ENCODE data around the gene CASP8.

CASP8 gene

GRCh38 chr2:201249889-201250288 is 10.4 kb upstream of the CASP8 start:
- Histone ChIP-seq H2BK12ac (ENCODE audit: low read length in 2 of 2) (no peak overlapping the region), H3K9me3 (ENCODE audit: control insufficient read depth, low read length) (no peaks in the 10 kb centered on the region), H3K4me3 (ENCODE audit: insufficient read depth in 1 of 2, low read depth in 1 of 2, low read length in 2 of 2) (no peak overlapping the region), H2BK120ac (ENCODE audit: low read depth, low read length) (no peak overlapping the region), H3K4ac (ENCODE audit: low read depth in 1 of 2, low read length in 2 of 2) (no peak overlapping the region), H3K4me1 (ENCODE audit: control insufficient read depth, insufficient read depth, low read depth, low read length) (peaks cover 4% of the 10 kb centered on the region), H3K79me1 (replicated peaks; ENCODE audit: low read length, poor library complexity, severe bottlenecking) (no peaks in the 10 kb centered on the region), H3K23ac (ENCODE audit: low read length in 2 of 2) (no peak overlapping the region), H3K9ac (ENCODE audit: low read length) (no peak overlapping the region), H4K91ac (ENCODE audit: low read length) (no peak overlapping the region), H2AK5ac (ENCODE audit: low read length, severe bottlenecking) (no peak overlapping the region), H3K4me2 (ENCODE audit: low read length, poor library complexity, severe bottlenecking) (no peak overlapping the region), H2BK5ac (ENCODE audit: low read depth, low read length, poor library complexity, severe bottlenecking) (no peak overlapping the region), H2BK15ac (ENCODE audit: low read depth, poor library complexity, severe bottlenecking) (no peak overlapping the region), H3K36me3 (ENCODE audit: control insufficient read depth in 1 of 2, insufficient read depth in 2 of 2, low read depth in 1 of 2, low read length in 2 of 2) (no peaks in the 10 kb centered on the region), H3K27me3 (ENCODE audit: control insufficient read depth in 1 of 2, insufficient read depth in 1 of 2, low read length in 2 of 2) (no peaks in the 10 kb centered on the region), H3K18ac (ENCODE audit: low read depth in 1 of 2, low read length in 2 of 2) (no peak overlapping the region), H4K8ac (ENCODE audit: low read length) (no peak overlapping the region), H2AFZ (ENCODE audit: low read depth, low read length) (no peak overlapping the region), H3K27ac (ENCODE audit: low read length, poor library complexity, severe bottlenecking) (no peak overlapping the region), H3K14ac (ENCODE audit: low read length in 2 of 2) (no peak overlapping the region)
- WGBS, result 100% methylated on average over 2 of the region's 2 CpGs
- DNase-seq, result no peak

GRCh38 chr2:201250741-201251140 is 9.6 kb upstream of the CASP8 start:
- no peak overlapping the region for H3K4ac ChIP-seq (ENCODE audit: low read depth in 1 of 2, low read length in 2 of 2)
- no peak overlapping the region for H4K91ac ChIP-seq (ENCODE audit: low read length)
- H2BK5ac ChIP-seq (ENCODE audit: low read depth, low read length, poor library complexity, severe bottlenecking), result no peak overlapping the region
- no peak overlapping the region for H3K18ac ChIP-seq (ENCODE audit: low read depth in 1 of 2, low read length in 2 of 2)
- H3K14ac ChIP-seq (ENCODE audit: low read length in 2 of 2), result no peak overlapping the region
- H3K9me3 ChIP-seq (ENCODE audit: control insufficient read depth, low read length), result no peaks in the 10 kb centered on the region
- H2BK12ac ChIP-seq (ENCODE audit: low read length in 2 of 2), result no peak overlapping the region
- no peaks in the 10 kb centered on the region for H3K36me3 ChIP-seq (ENCODE audit: control insufficient read depth in 1 of 2, insufficient read depth in 2 of 2, low read depth in 1 of 2, low read length in 2 of 2)
- no peaks in the 10 kb centered on the region for H3K27me3 ChIP-seq (ENCODE audit: control insufficient read depth in 1 of 2, insufficient read depth in 1 of 2, low read length in 2 of 2)
- H4K8ac ChIP-seq (ENCODE audit: low read length), result no peak overlapping the region
- H2BK15ac ChIP-seq (ENCODE audit: low read depth, poor library complexity, severe bottlenecking), result no peak overlapping the region
- no peak overlapping the region for H3K23ac ChIP-seq (ENCODE audit: low read length in 2 of 2)
- no peak overlapping the region for H2BK120ac ChIP-seq (ENCODE audit: low read depth, low read length)
- no peak overlapping the region for H3K9ac ChIP-seq (ENCODE audit: low read length)
- no peaks in the 10 kb centered on the region for H3K79me1 ChIP-seq (replicated peaks; ENCODE audit: low read length, poor library complexity, severe bottlenecking)
- no peak overlapping the region for H3K4me3 ChIP-seq (ENCODE audit: insufficient read depth in 1 of 2, low read depth in 1 of 2, low read length in 2 of 2)
- no peak for DNase-seq
- no peak overlapping the region for H2AFZ ChIP-seq (ENCODE audit: low read depth, low read length)
- H3K4me1 ChIP-seq (ENCODE audit: control insufficient read depth, insufficient read depth, low read depth, low read length), result peaks cover 5% of the 10 kb centered on the region
- H3K27ac ChIP-seq (ENCODE audit: low read length, poor library complexity, severe bottlenecking), result no peak overlapping the region
- WGBS, result 97% methylated on average over 4 of the region's 4 CpGs
- no peak overlapping the region for H2AK5ac ChIP-seq (ENCODE audit: low read length, severe bottlenecking)
- H3K4me2 ChIP-seq (ENCODE audit: low read length, poor library complexity, severe bottlenecking), result no peak overlapping the region

GRCh38 chr2:201254081-201254730 is 6.1 kb upstream of the CASP8 start:
- no peak overlapping the region for H3K4ac ChIP-seq (ENCODE audit: low read depth in 1 of 2, low read length in 2 of 2)
- H3K18ac ChIP-seq (ENCODE audit: low read depth in 1 of 2, low read length in 2 of 2), result peak overlapping the region; percentile 30 to 63
- peak; percentile 63 for DNase-seq
- no peak overlapping the region for H2BK120ac ChIP-seq (ENCODE audit: low read depth, low read length)
- no peak overlapping the region for H3K14ac ChIP-seq (ENCODE audit: low read length in 2 of 2)
- H2BK5ac ChIP-seq (ENCODE audit: low read depth, low read length, poor library complexity, severe bottlenecking), result no peak overlapping the region
- no peak overlapping the region for H3K4me2 ChIP-seq (ENCODE audit: low read length, poor library complexity, severe bottlenecking)
- no peak overlapping the region for H3K4me3 ChIP-seq (ENCODE audit: insufficient read depth in 1 of 2, low read depth in 1 of 2, low read length in 2 of 2)
- H3K36me3 ChIP-seq (ENCODE audit: control insufficient read depth in 1 of 2, insufficient read depth in 2 of 2, low read depth in 1 of 2, low read length in 2 of 2), result no peaks in the 10 kb centered on the region
- WGBS, result no CpG with 5 or more reads among the region's 5 CpGs
- peak overlapping the region; percentile 7 for H2AFZ ChIP-seq (ENCODE audit: low read depth, low read length)
- peak overlapping the region; percentile 70 for H4K8ac ChIP-seq (ENCODE audit: low read length)
- no peak overlapping the region for H2BK12ac ChIP-seq (ENCODE audit: low read length in 2 of 2)
- H3K23ac ChIP-seq (ENCODE audit: low read length in 2 of 2), result no peak overlapping the region
- H3K79me1 ChIP-seq (replicated peaks; ENCODE audit: low read length, poor library complexity, severe bottlenecking), result no peaks in the 10 kb centered on the region
- no peak overlapping the region for H2BK15ac ChIP-seq (ENCODE audit: low read depth, poor library complexity, severe bottlenecking)
- no peak overlapping the region for H3K27ac ChIP-seq (ENCODE audit: low read length, poor library complexity, severe bottlenecking)
- H3K27me3 ChIP-seq (ENCODE audit: control insufficient read depth in 1 of 2, insufficient read depth in 1 of 2, low read length in 2 of 2), result no peaks in the 10 kb centered on the region
- H4K91ac ChIP-seq (ENCODE audit: low read length), result no peak overlapping the region
- peaks cover 9% of the 10 kb centered on the region for H3K4me1 ChIP-seq (ENCODE audit: control insufficient read depth, insufficient read depth, low read depth, low read length)
- H2AK5ac ChIP-seq (ENCODE audit: low read length, severe bottlenecking), result no peak overlapping the region
- H3K9me3 ChIP-seq (ENCODE audit: control insufficient read depth, low read length), result no peaks in the 10 kb centered on the region
- no peak overlapping the region for H3K9ac ChIP-seq (ENCODE audit: low read length)

DNA sequence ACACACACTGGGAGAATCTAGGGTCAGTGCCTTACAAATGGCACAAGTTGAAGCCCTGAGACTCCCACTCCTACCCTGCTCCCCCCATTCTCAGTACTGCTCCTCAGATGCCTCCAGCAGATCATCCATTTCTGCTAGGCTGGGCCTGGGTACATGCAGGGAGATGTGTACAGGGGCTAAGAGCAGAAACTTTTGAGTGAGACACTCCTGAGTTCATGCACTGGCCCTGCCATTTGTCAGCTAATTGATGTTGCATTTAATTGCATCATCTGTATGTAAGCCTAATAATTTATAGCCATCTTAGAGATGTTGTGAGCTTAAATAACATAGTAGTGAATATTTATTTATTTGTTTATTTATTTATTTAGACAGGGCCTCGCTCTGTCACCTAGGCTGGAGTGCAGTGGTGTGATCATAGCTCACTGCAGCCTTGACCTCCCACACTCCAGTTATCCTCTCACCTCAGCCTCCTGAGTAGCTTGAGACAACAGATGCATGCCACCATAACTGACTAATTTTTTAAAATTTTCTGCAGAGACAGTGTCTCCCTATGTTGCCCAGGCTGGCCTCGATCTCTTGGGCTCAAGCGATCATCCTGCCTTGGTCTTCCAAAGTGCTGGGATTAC is 4.8 kb upstream of the CASP8 start:
- 95% methylated on average over 3 of the region's 3 CpGs for WGBS
- H3K9me3 ChIP-seq (ENCODE audit: control insufficient read depth, low read length), result no peaks in the 10 kb centered on the region
- no peak overlapping the region for H3K9ac ChIP-seq (ENCODE audit: low read length)

More for the DNA sequence above, 4.8 kb upstream of the CASP8 start:
- Histone ChIP-seq H2BK120ac (ENCODE audit: low read depth, low read length) (no peak overlapping the region), H4K91ac (ENCODE audit: low read length) (no peak overlapping the region), H3K18ac (ENCODE audit: low read depth in 1 of 2, low read length in 2 of 2) (no peak overlapping the region), H2BK5ac (ENCODE audit: low read depth, low read length, poor library complexity, severe bottlenecking) (no peak overlapping the region), H3K27ac (ENCODE audit: low read length, poor library complexity, severe bottlenecking) (no peak overlapping the region), H2AK5ac (ENCODE audit: low read length, severe bottlenecking) (no peak overlapping the region), H3K4me1 (ENCODE audit: control insufficient read depth, insufficient read depth, low read depth, low read length) (peaks cover 14% of the 10 kb centered on the region), H3K23ac (ENCODE audit: low read length in 2 of 2) (no peak overlapping the region), H3K4ac (ENCODE audit: low read depth in 1 of 2, low read length in 2 of 2) (no peak overlapping the region), H3K36me3 (ENCODE audit: control insufficient read depth in 1 of 2, insufficient read depth in 2 of 2, low read depth in 1 of 2, low read length in 2 of 2) (no peaks in the 10 kb centered on the region), H3K14ac (ENCODE audit: low read length in 2 of 2) (no peak overlapping the region), H2BK12ac (ENCODE audit: low read length in 2 of 2) (no peak overlapping the region), H4K8ac (ENCODE audit: low read length) (no peak overlapping the region), H3K79me1 (replicated peaks; ENCODE audit: low read length, poor library complexity, severe bottlenecking) (peaks cover 7% of the 10 kb centered on the region), H3K4me3 (ENCODE audit: insufficient read depth in 1 of 2, low read depth in 1 of 2, low read length in 2 of 2) (no peak overlapping the region), H2BK15ac (ENCODE audit: low read depth, poor library complexity, severe bottlenecking) (no peak overlapping the region), H3K27me3 (ENCODE audit: control insufficient read depth in 1 of 2, insufficient read depth in 1 of 2, low read length in 2 of 2) (no peaks in the 10 kb centered on the region), H2AFZ (ENCODE audit: low read depth, low read length) (no peak overlapping the region), H3K4me2 (ENCODE audit: low read length, poor library complexity, severe bottlenecking) (no peak overlapping the region)
- DNase-seq, result no peak

All from mesenchymal stem cell (in vitro differentiated cells and primary cell).